SW 1271 (cell line): ENCODE data around the gene NF1.
"Not testable (repeated sequence)": the region's sequence is repeated elsewhere in the genome, so short reads cannot be mapped to it uniquely, and the experiment has no call there.

Source experiments
- DNase-seq, 2 experiments: peaks; one replicate each; lab custom pipeline; 2025; lab: John Stamatoyannopoulos, UW

Gene NF1

GRCh38 chr17:31297090-31297489, 202.3 kb downstream of the NF1 start, which contains the start of gene OMG:
Gene OMG (minus strand): TSS chr17:31297239. CDS start chr17:31296331, 908 bp downstream.
- no peak for DNase-seq

- DNase-seq, result no peak
Measured at GRCh38 chr17:31299624-31300023, 204.8 kb downstream of the NF1 start.

- no peak for DNase-seq
Measured at GRCh38 chr17:31307640-31308039, 212.9 kb downstream of the NF1 start.

GRCh38 chr17:31308372-31309334, 213.9 kb downstream of the NF1 start:
- DNase-seq, result no peak

GRCh38 chr17:31309556-31309955, 214.8 kb downstream of the NF1 start:
- DNase-seq, result no peak

- no peak for DNase-seq
Measured at GRCh38 chr17:31310260-31310659, 215.5 kb downstream of the NF1 start.

GRCh38 chr17:31310886-31311285, 216.1 kb downstream of the NF1 start:
- no peak for DNase-seq

- DNase-seq, result no peak
Measured at GRCh38 chr17:31311526-31311925, 216.7 kb downstream of the NF1 start.

GRCh38 chr17:31312223-31312622, 217.4 kb downstream of the NF1 start:
- DNase-seq, result not testable (repeated sequence)

- DNase-seq, result peak; percentile 9 to 90
Measured at GRCh38 chr17:31313982-31314781, 219.4 kb downstream of the NF1 start, which contains the start of gene EVI2B. Gene EVI2B (minus strand): TSS chr17:31314054. CDS start chr17:31305609, 8,445 bp downstream.

- no peak for DNase-seq
Measured at GRCh38 chr17:31314782-31315100, 220.0 kb downstream of the NF1 start.

- peak in 1 of 2 experiments; percentile 29 for DNase-seq
Measured at GRCh38 chr17:31318298-31318801, 223.6 kb downstream of the NF1 start.

- no peak for DNase-seq
Measured at GRCh38 chr17:31318851-31319661, 224.3 kb downstream of the NF1 start.

GRCh38 chr17:31320241-31320640, 225.5 kb downstream of the NF1 start:
- no peak for DNase-seq

GRCh38 chr17:31320791-31321190, 226.0 kb downstream of the NF1 start:
- peak in 1 of 2 experiments; percentile 24 for DNase-seq

- peak; percentile 68 to 78 for DNase-seq
Measured at GRCh38 chr17:31321481-31321880, 226.7 kb downstream of the NF1 start, which contains the start of gene EVI2A. Gene EVI2A (minus strand): TSS chr17:31321622. CDS start chr17:31319013, 2,609 bp downstream.

- no peak for DNase-seq
Measured at GRCh38 chr17:31321966-31322365, 227.2 kb downstream of the NF1 start.

- DNase-seq, result no peak
Measured at GRCh38 chr17:31323551-31323950, 228.8 kb downstream of the NF1 start.

GRCh38 chr17:31327534-31328159, 232.9 kb downstream of the NF1 start:
- peak; percentile 5 to 38 for DNase-seq

- no peak for DNase-seq
Measured at GRCh38 chr17:31328160-31328535, 233.4 kb downstream of the NF1 start.

- no peak for DNase-seq
Measured at GRCh38 chr17:31329221-31329620, 234.4 kb downstream of the NF1 start.
